GM10266 (cell line): ENCODE measurements around the gene MYT1.
"Not testable (repeated sequence)": the region's sequence is repeated elsewhere in the genome, so short reads cannot be mapped to it uniquely, and the experiment has no call there.

Experiments used
- DNase-seq: peaks from one replicate; pipeline ENCODE4 v3.0.0; 2012; ENCODE audit errors: extremely low spot score
- TF ChIP-seq, protein P1 (sequence below): IDR thresholded peaks from 2 replicates; pipeline ENCODE4 v1.5.1; 2012; ENCODE audit warnings: mild to moderate bottlenecking, low read depth; ENCODE audit not compliant: control insufficient read depth, insufficient read depth; ENCODE audit errors: missing control alignments

MYT1 gene

GRCh38 chr20:64232794-64233193 is 68.5 kb downstream of the MYT1 start:
- DNase-seq, result no peak

DNA sequence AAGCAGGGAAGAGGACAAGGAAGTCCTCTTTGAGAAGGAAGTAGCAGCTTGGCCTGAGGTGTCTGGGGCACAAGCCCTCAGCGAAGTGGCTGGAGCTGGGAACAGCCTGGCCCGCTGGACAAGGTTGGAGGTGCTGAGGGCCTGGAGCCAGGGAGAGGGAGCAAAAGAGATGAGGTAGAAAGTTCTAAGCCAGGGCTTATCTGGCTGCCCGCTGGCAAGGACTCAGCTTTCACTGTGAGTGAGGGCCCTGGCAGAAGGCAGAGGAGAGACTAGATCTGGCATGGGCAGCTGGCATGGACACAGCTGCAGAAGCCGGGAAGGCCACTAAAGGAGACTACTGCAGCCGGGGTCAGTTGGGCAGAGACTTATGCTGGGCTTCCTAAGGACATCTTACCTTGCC is 69.5 kb downstream of the MYT1 start:
- TF ChIP-seq, protein P1, sequence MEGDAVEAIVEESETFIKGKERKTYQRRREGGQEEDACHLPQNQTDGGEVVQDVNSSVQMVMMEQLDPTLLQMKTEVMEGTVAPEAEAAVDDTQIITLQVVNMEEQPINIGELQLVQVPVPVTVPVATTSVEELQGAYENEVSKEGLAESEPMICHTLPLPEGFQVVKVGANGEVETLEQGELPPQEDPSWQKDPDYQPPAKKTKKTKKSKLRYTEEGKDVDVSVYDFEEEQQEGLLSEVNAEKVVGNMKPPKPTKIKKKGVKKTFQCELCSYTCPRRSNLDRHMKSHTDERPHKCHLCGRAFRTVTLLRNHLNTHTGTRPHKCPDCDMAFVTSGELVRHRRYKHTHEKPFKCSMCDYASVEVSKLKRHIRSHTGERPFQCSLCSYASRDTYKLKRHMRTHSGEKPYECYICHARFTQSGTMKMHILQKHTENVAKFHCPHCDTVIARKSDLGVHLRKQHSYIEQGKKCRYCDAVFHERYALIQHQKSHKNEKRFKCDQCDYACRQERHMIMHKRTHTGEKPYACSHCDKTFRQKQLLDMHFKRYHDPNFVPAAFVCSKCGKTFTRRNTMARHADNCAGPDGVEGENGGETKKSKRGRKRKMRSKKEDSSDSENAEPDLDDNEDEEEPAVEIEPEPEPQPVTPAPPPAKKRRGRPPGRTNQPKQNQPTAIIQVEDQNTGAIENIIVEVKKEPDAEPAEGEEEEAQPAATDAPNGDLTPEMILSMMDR, result no peak

More at GRCh38 chr20:64232794-64233193, 68.5 kb downstream of the MYT1 start:
- TF ChIP-seq, protein P1, result no peak

DNA sequence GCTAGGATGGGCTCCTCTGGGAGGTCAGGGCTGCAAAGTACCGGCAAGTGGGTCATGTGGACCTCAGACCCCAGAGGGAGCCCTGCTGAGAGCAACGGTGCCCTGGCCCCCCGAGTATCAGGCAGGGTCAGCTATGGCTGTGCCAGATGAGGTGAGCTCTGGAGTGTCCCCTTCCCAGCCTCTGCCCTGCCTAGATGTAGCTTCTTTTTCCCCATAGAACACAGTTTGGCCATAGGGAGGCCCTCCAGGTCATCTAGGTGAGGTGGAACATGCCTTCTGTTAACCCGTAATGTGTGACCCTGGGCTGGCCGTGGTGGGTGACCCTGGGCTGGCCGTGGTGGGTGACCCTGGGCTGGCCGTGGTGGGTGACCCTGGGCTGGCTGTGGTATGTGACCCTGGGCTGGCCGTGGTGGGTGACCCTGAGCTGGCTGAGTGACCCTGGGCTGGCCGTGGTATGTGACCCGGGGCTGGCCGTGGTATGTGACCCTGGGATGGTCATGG is 70.1 kb downstream of the MYT1 start:
- no peak for DNase-seq

More for the DNA sequence above, 69.5 kb downstream of the MYT1 start:
- no peak for DNase-seq

GRCh38 chr20:64234921-64235565 is 70.8 kb downstream of the MYT1 start:
- not testable (repeated sequence) for DNase-seq

More for the DNA sequence above, 70.1 kb downstream of the MYT1 start:
- TF ChIP-seq, protein P1, result no peak

DNA sequence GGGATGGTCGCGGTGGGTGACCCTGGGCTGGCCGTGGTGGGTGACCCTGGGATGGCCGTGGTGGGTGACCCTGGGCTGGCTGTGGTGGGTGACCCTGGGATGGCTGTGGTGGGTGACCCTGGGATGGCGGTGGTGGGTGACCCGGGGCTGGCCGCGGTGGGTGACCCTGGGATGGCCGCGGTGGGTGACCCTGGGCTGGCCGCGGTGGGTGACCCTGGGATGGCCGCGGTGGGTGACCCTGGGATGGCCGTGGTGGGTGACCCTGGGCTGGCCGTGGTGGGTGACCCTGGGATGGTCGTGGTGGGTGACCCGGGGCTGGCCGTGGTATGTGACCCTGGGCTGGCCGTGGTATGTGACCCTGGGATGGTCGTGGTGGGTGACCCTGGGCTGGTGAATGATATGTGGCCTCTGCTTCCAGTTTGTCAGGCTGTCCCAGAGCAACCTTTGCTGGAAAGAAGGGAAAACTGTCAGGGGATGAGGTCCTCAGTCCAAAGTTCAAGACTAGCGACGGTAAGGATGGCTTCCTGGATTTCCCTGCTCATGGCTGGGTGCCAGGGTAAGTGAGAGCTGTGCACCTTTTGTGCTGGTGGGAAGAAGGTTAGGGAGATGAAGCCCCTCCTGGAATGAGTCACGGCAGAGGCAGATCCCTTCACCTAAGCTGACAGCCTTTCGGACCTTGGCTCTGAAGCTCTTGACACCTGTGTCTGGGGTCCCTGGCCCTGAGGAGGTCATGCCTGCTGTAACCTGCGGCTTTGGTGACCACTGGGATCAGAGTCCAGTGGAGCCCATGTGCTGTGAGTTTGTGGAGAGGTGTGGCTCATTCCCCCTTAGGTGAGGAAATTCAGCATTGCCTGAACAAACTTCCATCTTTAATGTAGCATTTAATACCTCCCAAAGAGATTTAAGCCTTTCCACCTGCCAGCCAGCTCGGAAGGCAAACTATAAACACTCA is 72.2 kb downstream of the MYT1 start:
- DNase-seq, result no peak
- TF ChIP-seq, protein P1, result no peak

DNA sequence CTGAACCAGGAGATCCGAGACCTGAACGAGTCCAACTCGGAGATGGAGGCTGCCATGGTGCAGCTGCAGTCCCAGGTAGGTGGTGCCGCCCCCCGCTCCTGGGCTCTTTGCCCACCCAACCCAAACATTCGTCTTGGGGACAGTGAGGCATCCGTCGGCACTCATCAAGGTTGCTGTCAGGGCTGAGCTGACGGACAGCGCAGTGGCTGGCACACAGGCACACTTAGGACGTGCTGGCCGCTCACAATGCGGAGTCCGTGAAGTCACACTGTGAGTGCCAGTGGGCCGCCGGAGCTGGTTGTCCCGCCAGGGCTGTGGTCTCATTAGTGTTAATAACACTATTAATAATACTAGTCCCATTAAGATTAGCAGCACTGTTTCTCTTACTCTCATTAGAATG is 73.1 kb downstream of the MYT1 start:
- no peak for DNase-seq
- TF ChIP-seq, protein P1, result no peak

DNA sequence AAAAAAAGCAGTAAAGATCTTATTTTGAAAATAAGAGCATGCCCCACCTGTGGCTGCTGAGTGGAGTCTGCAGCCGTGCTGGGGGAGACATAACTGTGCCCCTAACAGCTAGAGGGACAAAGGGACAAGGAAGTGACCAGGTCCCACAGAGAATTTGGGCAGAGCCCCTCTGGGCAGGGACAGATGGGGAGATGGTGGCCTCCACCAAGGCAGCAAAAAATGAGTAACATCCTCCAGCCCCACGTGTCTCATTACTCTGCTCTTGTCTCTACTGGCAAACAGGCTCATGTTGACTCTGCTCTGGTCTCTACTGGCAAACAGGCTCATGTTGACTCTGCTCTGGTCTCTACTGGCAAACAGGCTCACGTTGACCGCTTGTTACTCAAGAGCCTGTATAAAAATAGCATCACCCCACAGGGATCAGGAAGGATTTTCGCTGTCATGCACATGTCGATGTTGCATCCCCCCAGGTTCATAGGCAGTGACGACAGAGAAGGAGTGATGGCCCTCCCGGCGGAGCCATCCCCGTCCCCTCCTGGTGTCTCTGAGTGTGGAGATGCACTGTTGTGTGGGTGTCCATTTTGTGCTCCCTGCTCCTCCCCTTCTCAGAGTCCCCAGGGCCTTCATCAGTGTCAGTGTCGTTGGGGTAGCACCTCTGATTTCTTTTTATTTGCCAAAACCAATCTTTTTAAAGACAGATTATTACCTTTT is 74.0 kb downstream of the MYT1 start:
- TF ChIP-seq, protein P1, result no peak
- DNase-seq, result no peak
